Keratinocyte (primary cell): ENCODE results near the gene PDZD2. TPM values are rescaled to one million over a fixed set of nuclear protein-coding genes. Genes with fewer than 3 reads are reported as not detected.

Experiments used
- DNase-seq: peaks from one replicate; pipeline ENCODE4 v3.0.0-alpha.2; 2011; ENCODE audit warnings: low read depth, missing footprints, low spot score
- FAIRE-seq: peaks from 2 replicates; lab custom pipeline; 2011; peaks lifted over from hg19 to GRCh38; lab: Jason Lieb, UNC
- H2AFZ ChIP-seq: 2 replicates; pipeline ENCODE4 v1.6.0; 2012; ENCODE audit warnings: low read length, control low read depth, inconsistent platforms; ENCODE audit not compliant: control insufficient read depth
- H3K27ac ChIP-seq: 2 replicates; pipeline ENCODE4 v1.5.1; 2011; ENCODE audit warnings: low read length; ENCODE audit not compliant: control insufficient read depth, insufficient read depth
- H3K27me3 ChIP-seq: 3 replicates; pipeline ENCODE4 v1.6.0; 2011; ENCODE audit warnings: low read length; ENCODE audit not compliant: control insufficient read depth, insufficient read depth; ENCODE audit errors: extremely low read depth
- H3K36me3 ChIP-seq, 2 experiments: 2 replicates in 1 of 2; 3 replicates in 1 of 2; pipeline ENCODE4 v1.5.1; 2011; ENCODE audit warnings: low read length in 2 of 2, mild to moderate bottlenecking in 1 of 2; ENCODE audit not compliant: control insufficient read depth in 2 of 2, insufficient read depth in 2 of 2; ENCODE audit errors: extremely low read depth in 1 of 2
- H3K4me1 ChIP-seq: 3 replicates; pipeline ENCODE4 v1.5.1; 2011; ENCODE audit warnings: low read length; ENCODE audit not compliant: control insufficient read depth, insufficient read depth; ENCODE audit errors: extremely low read depth
- H3K4me2 ChIP-seq: 3 replicates; pipeline ENCODE4 v1.6.0; 2011; ENCODE audit warnings: low read depth, low read length; ENCODE audit not compliant: control insufficient read depth, insufficient read depth; ENCODE audit errors: extremely low read depth
- H3K4me3 ChIP-seq, 3 experiments: fragments of 200-600 bp in 1 of 3; sonication (generic) in 1 of 3; 2 replicates in 2 of 3; 3 replicates in 1 of 3; pipeline ENCODE4 v1.5.1; 2011 to 2016; ENCODE audit warnings: low read length in 3 of 3, mild to moderate bottlenecking in 3 of 3, control low read depth in 2 of 3, inconsistent platforms in 1 of 3, low read depth in 1 of 3, mixed read lengths in 1 of 3, mixed run types in 1 of 3, moderate library complexity in 1 of 3; ENCODE audit not compliant: control insufficient read depth in 2 of 3, insufficient read depth in 2 of 3; ENCODE audit errors: extremely low read depth in 1 of 3
- H3K79me2 ChIP-seq: 2 replicates; pipeline ENCODE4 v1.6.0; 2012; ENCODE audit warnings: low read length; ENCODE audit not compliant: control insufficient read depth, insufficient read depth
- H3K9ac ChIP-seq: 3 replicates; pipeline ENCODE4 v1.6.0; 2011; ENCODE audit warnings: low read length; ENCODE audit not compliant: control insufficient read depth, insufficient read depth; ENCODE audit errors: extremely low read depth
- H3K9me1 ChIP-seq: 3 replicates; pipeline ENCODE4 v1.6.0; 2011; ENCODE audit warnings: low read length; ENCODE audit not compliant: control insufficient read depth, insufficient read depth; ENCODE audit errors: extremely low read depth
- H3K9me3 ChIP-seq: 2 replicates; pipeline ENCODE4 v1.5.1; 2012; ENCODE audit warnings: low read depth, low read length; ENCODE audit not compliant: control insufficient read depth
- H4K20me1 ChIP-seq: 3 replicates; pipeline ENCODE4 v1.6.0; 2011; ENCODE audit warnings: low read length; ENCODE audit not compliant: control insufficient read depth, insufficient read depth; ENCODE audit errors: extremely low read depth
- EZH2 ChIP-seq: IDR thresholded peaks from one replicate; pipeline ENCODE4 v1.6.1; 2012; ENCODE audit warnings: inconsistent platforms, mild to moderate bottlenecking, low read length, moderate library complexity
- dilution Hi-C: fragments of 300-500 bp; cut with MboI; formaldehyde crosslinking; loops from one replicate; pipeline ENCODE4 v1.7.0; 2020; ENCODE audit warnings: low sequenced_read_pairs; ENCODE audit not compliant: extremely low pct_ligation_motif_present
- polyA plus RNA-seq, 5 experiments: library from polyadenylated mRNA; depleted of rRNA in 3 of 5; stranded (reverse) in 3 of 5; stranded (forward) in 1 of 5; unstranded in 1 of 5; fragments of >200 nt; gene quantifications; 1 replicate in 1 of 5; 2 replicates in 3 of 5; 3 replicates in 1 of 5; pipeline versions ENCODE4 v1.2.1 to v1.2.3, GENCODE V29; 2011 to 2012; ENCODE audit warnings: missing spikeins in 2 of 5, low read depth in 1 of 5, low replicate concordance in 1 of 5
- TF ChIP-seq, protein P1 (sequence below), 3 experiments: IDR thresholded peaks in 1 of 3; conservative IDR thresholded peaks in 1 of 3; optimal IDR thresholded peaks in 1 of 3; 2 replicates in 2 of 3; 3 replicates in 1 of 3; pipeline versions ENCODE3 to v1.5.1; 2011; ENCODE audit warnings: low read length in 3 of 3, mild to moderate bottlenecking in 3 of 3, moderate library complexity in 2 of 3, control low read depth in 1 of 3, inconsistent platforms in 1 of 3; ENCODE audit not compliant: insufficient read depth in 2 of 3; ENCODE audit errors: extremely low read depth in 1 of 3

PDZD2 gene
- polyA plus RNA-seq, 1 donor (not counting 4 experiments of a cell fraction or from before 2014, with no cell fraction given), result 7.3 TPM

DNA sequence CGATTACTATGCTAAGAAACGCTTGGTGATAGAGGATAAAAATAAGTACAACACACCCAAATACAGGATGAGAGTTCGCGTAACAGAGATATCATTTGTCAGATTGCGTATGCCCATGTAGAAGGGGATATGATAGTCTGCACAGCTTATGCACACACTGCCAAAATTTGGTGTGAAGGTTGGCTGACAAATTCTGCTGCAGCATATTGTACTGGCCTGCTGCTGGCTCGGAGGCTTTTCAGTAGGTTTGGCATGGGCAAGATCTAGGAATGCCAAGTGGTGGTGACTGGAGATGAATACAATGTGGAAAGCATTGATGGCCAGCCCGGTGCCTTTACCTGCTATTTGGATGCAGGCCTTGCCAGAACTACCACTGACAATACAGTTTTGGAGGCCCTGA lies 208.4 kb downstream of the PDZD2 start:
- no peak for FAIRE-seq
- Histone ChIP-seq H3K4me2 (no peak overlapping the region), H3K9me3 (no peaks in the 10 kb centered on the region), H3K4me3 (no peak overlapping the region), H3K27ac (no peak overlapping the region), H3K36me3 (no peaks in the 10 kb centered on the region), H3K9ac (no peak overlapping the region), H4K20me1 (no peaks in the 10 kb centered on the region), H3K27me3 (no peaks in the 10 kb centered on the region), H3K4me1 (peaks cover 6% of the 10 kb centered on the region), H3K9me1 (no peaks in the 10 kb centered on the region), H2AFZ (no peak overlapping the region), H3K79me2 (no peaks in the 10 kb centered on the region)
- no peak for DNase-seq
- dilution Hi-C loops, result no loop called here
- TF ChIP-seq, protein P1, sequence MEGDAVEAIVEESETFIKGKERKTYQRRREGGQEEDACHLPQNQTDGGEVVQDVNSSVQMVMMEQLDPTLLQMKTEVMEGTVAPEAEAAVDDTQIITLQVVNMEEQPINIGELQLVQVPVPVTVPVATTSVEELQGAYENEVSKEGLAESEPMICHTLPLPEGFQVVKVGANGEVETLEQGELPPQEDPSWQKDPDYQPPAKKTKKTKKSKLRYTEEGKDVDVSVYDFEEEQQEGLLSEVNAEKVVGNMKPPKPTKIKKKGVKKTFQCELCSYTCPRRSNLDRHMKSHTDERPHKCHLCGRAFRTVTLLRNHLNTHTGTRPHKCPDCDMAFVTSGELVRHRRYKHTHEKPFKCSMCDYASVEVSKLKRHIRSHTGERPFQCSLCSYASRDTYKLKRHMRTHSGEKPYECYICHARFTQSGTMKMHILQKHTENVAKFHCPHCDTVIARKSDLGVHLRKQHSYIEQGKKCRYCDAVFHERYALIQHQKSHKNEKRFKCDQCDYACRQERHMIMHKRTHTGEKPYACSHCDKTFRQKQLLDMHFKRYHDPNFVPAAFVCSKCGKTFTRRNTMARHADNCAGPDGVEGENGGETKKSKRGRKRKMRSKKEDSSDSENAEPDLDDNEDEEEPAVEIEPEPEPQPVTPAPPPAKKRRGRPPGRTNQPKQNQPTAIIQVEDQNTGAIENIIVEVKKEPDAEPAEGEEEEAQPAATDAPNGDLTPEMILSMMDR (optimal IDR thresholded peaks at IDR 0.05 in 1 of 3, IDR thresholded peaks at IDR 0.05 in 1 of 3, conservative IDR thresholded peaks at IDR 0.05 in 1 of 3; ENCODE audit: extremely low read depth in 1 of 3, insufficient read depth in 2 of 3, low read length in 3 of 3), result no peak
- no peak for TF ChIP-seq EZH2

DNA sequence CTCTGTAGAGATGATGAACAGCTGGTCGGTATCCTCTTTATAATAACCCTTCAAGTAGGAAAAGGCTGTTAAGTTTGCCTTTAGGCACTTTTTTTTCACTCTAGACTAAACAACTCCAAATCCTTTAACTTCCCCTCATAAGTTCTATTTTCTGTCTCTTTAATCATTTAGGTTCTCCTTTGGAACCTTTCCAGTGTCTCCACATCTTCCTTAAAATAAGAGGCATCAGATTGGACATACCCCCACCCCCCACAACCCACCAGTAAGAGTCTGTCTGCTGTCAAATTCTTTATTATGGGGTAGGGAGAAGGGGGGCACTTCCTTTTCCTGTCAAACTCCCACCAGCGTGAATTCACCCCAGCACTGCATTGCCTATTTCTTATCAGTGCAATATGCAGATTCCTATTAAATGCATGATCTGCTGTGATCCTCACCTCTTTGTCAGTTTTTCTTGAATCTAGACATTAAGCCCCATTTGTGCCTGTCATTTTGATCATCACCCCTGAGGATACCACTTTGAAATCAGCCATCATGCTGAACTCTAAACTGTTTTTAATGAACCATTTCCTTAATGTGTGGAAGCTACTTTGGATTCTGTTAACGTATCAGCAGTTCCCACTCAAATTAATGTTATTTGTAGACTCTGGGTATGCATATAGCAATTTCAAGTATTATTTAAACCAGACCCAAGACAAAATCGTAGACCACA lies 212.2 kb downstream of the PDZD2 start:
- Histone ChIP-seq H3K4me1 (peaks cover 20% of the 10 kb centered on the region), H3K9me1 (no peaks in the 10 kb centered on the region), H3K4me2 (no peak overlapping the region), H3K4me3 (no peak overlapping the region), H3K79me2 (no peaks in the 10 kb centered on the region), H3K36me3 (no peaks in the 10 kb centered on the region), H3K9me3 (no peaks in the 10 kb centered on the region), H4K20me1 (no peaks in the 10 kb centered on the region), H3K9ac (no peak overlapping the region), H3K27me3 (no peaks in the 10 kb centered on the region), H3K27ac (no peak overlapping the region), H2AFZ (no peak overlapping the region)
- TF ChIP-seq, protein P1 (optimal IDR thresholded peaks at IDR 0.05 in 1 of 3, IDR thresholded peaks at IDR 0.05 in 1 of 3, conservative IDR thresholded peaks at IDR 0.05 in 1 of 3; ENCODE audit: extremely low read depth in 1 of 3, insufficient read depth in 2 of 3, low read length in 3 of 3), result no peak
- TF ChIP-seq EZH2, result no peak
- dilution Hi-C loops, result no loop called here
- DNase-seq (no peak), FAIRE-seq (no peak)
